Activated CD4-positive, CD25-positive, alpha-beta regulatory T cell treated with anti-CD3 and anti-CD28 coated beads, Interleukin-2, amount 50 U/mL, for 72 hours (primary cell): Measurements from ENCODE around the gene GTF3C4.
A peak's percentile ranks its signal among the peaks of the same experiment; 100 is the strongest.

Experiments used
- DNase-seq: peaks from one replicate; pipeline ENCODE4 v3.0.0; 2021

Gene GTF3C4

GRCh38 chr9:132648685-132649084, 21.6 kb upstream of the GTF3C4 start:
- no peak for DNase-seq

- DNase-seq, result no peak
These were observed 19.0 kb upstream of the GTF3C4 start for GRCh38 chr9:132651259-132651658.

GRCh38 chr9:132656299-132656698, 14.0 kb upstream of the GTF3C4 start:
- DNase-seq, result no peak

GRCh38 chr9:132662152-132662945, 7.9 kb upstream of the GTF3C4 start:
- DNase-seq, result no peak

DNA sequence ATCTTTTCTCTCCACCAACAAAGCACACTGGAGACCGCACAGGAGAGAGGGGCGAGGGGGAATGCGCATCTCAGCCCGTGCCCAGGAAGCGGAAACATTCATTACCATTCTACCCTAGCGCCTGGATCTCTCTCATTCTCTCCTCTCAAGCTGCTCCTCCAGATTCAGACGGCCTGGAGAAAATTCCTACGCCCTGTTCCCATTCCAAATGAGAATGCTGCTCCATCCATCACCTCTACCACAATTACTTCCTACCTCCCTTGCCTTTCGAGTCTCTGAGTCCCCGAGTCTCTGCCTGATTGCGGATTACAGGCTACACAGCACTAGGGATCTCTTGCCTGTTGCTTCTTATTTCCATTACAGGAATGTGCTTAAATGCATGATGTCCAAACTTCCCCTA, 7.1 kb upstream of the GTF3C4 start:
- no peak for DNase-seq

DNA sequence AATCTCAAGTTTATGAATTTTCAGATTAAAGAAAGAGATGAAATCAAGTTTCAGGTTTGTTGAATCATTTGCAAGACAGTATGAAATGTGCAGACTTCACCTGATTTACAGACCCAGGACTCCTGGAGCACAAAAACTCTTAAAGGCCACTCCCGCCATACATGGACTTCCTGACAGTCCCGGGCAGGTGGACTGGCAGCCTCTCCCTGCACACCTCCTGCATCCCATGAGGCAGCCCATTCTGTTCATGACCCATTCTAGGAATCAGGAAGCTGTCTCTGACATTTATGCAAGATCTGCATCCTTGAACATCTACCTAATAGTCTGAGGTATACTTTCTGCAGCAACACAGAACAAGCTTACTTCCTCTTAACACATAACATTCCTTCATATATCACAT, 6.4 kb upstream of the GTF3C4 start:
- no peak for DNase-seq

DNA sequence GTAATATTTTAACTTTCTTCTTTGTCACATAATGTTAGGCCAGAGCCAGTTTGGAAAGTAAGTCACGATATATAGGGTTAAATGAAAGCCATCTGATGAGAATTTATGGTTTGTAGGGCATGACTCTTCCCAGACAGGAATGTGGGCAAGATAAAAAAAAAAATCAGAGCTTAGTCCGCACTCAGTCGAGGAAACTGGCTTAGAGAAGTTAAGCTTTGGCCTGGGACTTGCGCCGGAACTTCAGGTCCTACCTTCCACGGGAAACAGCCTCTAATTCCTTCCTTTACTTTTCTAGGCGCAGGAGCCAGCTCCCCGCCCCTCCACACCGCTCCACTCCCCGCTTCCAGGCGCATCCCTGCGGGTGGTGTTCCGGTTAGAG, 956 bp upstream of the GTF3C4 start:
- no peak for DNase-seq

- peak; percentile 88 for DNase-seq
These were observed 387 bp upstream of the GTF3C4 start, which contains the start of gene DDX31 for GRCh38 chr9:132669698-132670456. Gene DDX31 (minus strand): TSS chr9:132669983. CDS start chr9:132669934, 49 bp downstream.

DNA sequence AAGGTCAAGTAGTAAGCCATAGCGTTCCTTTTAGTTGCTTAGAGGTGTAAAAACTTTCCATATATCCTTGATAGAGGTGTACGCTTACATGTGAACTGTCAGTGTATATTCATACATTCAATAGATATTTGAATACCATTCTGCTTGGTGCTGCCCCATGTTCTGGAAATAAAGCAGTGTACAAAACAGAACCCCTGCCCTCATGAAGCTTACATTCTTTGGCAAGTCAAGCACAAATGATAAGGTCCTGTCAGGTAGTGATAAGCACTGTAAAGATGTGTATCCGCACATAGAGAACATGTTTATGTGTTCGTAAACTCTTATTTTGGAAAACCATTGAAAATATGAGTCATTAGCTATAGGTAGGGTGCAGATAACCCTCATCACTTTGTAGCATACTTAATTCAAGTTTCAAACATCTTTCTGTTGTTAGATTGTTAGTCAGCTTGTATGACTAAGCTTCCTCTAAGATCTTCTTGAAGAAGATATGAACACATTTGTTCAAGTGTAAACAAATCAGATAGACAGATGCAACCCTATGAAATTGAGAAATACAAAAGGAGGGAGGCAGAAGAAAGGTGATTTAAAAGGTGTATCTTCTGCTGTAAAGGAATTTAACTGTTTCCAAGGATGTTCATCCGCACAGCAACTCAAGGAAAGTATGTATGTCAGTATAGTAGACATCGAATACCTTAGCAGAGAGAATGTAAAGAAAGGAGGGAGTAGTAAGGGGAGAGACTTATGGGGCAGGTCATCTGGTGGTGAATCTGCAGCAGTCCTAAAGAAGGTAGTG, 1.6 kb downstream of the GTF3C4 start:
- DNase-seq, result no peak

GRCh38 chr9:132672413-132672690, 2.1 kb downstream of the GTF3C4 start:
- no peak for DNase-seq

DNA sequence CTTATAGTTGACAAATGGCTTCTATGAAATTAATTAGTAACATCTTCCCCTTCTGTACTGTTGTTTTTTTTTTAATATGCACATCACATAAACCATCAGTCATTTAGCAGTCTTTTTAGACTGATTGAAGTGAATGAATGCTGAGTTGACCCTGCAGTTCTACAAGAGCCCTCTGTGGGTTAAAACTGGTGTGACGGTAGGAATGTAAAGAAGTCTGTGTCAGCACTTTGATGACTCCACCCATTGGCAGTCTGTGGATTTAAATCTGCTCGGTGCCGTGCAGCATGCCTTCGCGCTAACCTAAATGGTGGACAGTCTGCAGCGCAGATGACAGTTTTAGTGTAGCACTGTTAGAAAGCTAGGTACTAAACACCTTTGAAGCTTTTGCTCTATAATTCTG, 3.1 kb downstream of the GTF3C4 start:
- no peak for DNase-seq

GRCh38 chr9:132674485-132674884, 4.2 kb downstream of the GTF3C4 start:
- no peak for DNase-seq

DNA sequence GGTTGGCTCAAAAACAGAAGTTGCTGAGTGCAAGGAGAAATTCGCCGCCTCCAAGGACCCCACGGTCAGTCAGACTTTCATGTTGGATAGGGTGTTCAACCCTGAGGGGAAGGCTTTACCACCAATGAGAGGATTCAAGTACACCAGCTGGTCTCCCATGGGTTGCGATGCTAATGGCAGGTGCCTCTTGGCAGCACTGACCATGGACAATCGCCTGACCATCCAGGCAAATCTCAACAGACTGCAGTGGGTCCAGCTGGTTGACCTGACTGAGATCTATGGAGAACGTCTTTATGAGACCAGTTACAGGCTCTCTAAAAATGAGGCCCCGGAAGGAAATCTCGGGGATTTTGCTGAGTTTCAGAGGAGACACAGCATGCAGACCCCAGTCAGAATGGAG, 7.7 kb downstream of the GTF3C4 start:
- DNase-seq, result no peak

DNA sequence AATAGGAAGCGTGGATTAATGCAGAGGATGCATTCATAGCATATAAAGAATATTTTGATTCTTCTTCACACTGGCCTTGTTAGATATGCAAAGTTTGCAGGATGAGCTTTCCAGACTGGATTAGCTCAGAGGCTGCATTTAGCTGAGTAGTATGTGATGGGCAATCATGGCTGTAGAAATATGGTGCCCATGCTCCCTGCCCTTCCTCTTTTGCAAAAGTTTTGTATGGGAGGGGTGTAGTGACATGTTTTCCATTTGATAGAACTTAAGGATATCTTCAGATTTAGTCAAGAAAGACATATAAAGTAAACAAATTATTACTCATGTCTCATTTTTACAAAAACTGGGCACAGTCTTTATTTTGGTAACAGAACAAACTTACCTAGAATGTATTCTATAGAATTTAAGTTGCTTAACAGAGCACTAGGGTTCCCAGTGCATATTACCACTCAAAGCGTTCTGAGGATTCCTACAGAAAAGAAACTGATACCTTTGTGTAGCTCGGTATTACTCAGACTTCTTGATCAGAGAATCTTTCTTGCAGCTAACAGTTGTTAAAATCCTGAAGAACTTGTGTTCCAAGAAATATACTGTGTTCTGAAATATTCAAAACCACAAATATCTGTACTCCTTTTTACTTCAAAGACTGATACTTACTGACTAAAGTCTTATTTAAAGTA, 9.8 kb downstream of the GTF3C4 start:
- no peak for DNase-seq

- no peak for DNase-seq
These were observed 11.3 kb downstream of the GTF3C4 start for GRCh38 chr9:132681561-132681960.

DNA sequence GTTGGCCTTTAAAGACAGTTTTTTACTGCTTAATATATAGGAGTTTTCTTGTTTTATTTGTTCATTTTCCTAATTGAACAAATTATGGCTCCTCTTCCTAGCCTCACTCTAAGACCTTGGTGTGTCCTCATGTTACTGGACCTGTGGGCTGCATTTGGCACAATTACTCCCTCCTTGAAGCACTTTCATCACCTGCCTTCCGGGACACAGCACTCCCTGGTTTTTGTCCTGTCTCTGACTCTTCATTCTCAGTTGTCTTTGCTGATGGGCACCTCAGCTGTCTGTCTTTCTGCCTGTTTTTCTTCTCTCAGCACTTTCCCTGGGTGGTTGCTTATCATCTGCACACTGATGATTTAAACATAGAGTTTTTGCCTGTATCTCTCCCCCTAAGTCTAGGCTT, 13.6 kb downstream of the GTF3C4 start:
- DNase-seq, result no peak

- DNase-seq, result no peak
These were observed 20.4 kb downstream of the GTF3C4 start for GRCh38 chr9:132690696-132691095.

- no peak for DNase-seq
These were observed 23.9 kb downstream of the GTF3C4 start for GRCh38 chr9:132694144-132694543.

DNA sequence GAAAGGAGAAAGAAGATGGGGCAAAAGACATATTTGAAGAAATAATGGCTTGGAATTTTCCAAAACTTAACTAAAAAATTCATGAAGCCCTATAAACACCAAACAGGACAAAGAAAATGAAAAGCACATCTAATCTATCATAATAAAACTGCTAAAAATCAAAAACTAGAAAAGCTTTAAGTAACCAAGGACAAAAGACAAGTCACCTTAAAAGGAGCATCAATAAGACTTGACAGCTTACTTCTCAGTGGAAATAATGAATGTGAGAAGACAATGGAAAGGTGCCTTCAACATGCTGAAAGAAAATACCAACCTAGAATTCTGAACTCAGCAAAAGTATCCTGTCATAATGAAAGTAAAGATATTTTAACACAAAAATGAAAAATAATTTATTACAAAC, 27.0 kb downstream of the GTF3C4 start:
- DNase-seq, result no peak

DNA sequence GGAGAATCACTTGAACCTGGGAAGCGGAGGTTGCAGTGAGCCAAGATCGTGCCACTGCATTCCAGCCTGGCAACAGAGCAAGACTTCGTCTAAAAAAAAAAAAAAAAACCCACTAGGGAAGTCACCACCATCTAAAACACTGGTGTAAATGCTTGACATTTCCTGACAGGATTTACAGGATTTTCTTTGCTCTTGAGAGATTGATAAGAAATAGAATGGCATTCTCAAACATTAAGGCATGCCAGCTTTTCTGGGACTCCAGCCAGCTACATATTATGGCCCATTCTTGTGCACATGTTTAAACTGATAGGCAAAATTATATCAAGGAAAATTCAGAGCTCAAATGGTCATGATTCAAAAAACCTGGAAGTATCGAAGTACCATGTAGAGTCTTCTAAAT, 28.7 kb downstream of the GTF3C4 start:
- no peak for DNase-seq

- no peak for DNase-seq
These were observed 29.7 kb downstream of the GTF3C4 start for GRCh38 chr9:132699956-132700355.

DNA sequence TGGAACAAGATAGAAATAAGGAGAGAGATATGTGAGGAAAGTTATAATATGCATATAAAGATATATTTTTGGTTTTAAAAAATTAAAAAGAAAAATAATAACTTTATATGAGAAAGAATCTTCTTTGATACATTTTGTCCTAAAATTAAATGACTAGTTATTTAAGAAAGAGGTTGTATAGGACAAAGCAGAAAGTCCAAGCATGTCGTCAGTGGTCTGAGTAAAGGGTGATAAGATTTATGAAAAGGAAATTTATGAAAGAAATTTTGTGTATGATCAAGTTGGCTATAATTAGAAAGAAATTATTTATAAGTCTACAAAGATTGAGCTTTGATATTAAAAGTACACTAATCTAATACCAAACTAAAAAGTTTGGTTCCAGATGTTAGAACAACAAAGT, 32.0 kb downstream of the GTF3C4 start:
- DNase-seq, result no peak

GRCh38 chr9:132703336-132703735, 33.1 kb downstream of the GTF3C4 start:
- no peak for DNase-seq
